Measurements from ENCODE around the gene TPRA1. TPM values are rescaled to one million over a fixed set of nuclear protein-coding genes. Genes with fewer than 3 reads are reported as not detected.

TPRA1 gene
- total and polyA plus RNA-seq, 2 experiments from 2014 or later: 16.7 to 30.4 TPM

- DNase-seq (ENCODE audit: low spot score): no peak
- peaks cover 10% of the 10 kb centered on the region; the same call in 2 of the 3 replicates for H3K4me1 Mint-ChIP-seq
- Histone ChIP-seq H3F3A (replicated peaks; ENCODE audit: low read depth) (no peaks in the 10 kb centered on the region), H3K79me2 (replicated peaks; ENCODE audit: insufficient read depth) (peaks cover 45% of the 10 kb centered on the region), H3K4me3 (no peak overlapping the region), H3K4me1 (ENCODE audit: insufficient read depth) (no peaks in the 10 kb centered on the region), H3K36me3 (ENCODE audit: insufficient read depth) (peaks cover 72% of the 10 kb centered on the region), H3K9me2 (ENCODE audit: insufficient read depth) (no peaks in the 10 kb centered on the region), H2AFZ (no peak overlapping the region), H3K27ac (ENCODE audit: low read depth) (no peak overlapping the region), H3K4me2 (no peak overlapping the region), H3K27me3 (ENCODE audit: insufficient read depth) (no peaks in the 10 kb centered on the region), H4K20me1 (replicated peaks; ENCODE audit: insufficient read depth) (peaks cover 41% of the 10 kb centered on the region)
- TF ChIP-seq, protein P1, sequence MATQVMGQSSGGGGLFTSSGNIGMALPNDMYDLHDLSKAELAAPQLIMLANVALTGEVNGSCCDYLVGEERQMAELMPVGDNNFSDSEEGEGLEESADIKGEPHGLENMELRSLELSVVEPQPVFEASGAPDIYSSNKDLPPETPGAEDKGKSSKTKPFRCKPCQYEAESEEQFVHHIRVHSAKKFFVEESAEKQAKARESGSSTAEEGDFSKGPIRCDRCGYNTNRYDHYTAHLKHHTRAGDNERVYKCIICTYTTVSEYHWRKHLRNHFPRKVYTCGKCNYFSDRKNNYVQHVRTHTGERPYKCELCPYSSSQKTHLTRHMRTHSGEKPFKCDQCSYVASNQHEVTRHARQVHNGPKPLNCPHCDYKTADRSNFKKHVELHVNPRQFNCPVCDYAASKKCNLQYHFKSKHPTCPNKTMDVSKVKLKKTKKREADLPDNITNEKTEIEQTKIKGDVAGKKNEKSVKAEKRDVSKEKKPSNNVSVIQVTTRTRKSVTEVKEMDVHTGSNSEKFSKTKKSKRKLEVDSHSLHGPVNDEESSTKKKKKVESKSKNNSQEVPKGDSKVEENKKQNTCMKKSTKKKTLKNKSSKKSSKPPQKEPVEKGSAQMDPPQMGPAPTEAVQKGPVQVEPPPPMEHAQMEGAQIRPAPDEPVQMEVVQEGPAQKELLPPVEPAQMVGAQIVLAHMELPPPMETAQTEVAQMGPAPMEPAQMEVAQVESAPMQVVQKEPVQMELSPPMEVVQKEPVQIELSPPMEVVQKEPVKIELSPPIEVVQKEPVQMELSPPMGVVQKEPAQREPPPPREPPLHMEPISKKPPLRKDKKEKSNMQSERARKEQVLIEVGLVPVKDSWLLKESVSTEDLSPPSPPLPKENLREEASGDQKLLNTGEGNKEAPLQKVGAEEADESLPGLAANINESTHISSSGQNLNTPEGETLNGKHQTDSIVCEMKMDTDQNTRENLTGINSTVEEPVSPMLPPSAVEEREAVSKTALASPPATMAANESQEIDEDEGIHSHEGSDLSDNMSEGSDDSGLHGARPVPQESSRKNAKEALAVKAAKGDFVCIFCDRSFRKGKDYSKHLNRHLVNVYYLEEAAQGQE (IDR thresholded peaks at IDR 0.05; ENCODE audit: unreplicated experiment): no peak
- TF ChIP-seq, protein P2, sequence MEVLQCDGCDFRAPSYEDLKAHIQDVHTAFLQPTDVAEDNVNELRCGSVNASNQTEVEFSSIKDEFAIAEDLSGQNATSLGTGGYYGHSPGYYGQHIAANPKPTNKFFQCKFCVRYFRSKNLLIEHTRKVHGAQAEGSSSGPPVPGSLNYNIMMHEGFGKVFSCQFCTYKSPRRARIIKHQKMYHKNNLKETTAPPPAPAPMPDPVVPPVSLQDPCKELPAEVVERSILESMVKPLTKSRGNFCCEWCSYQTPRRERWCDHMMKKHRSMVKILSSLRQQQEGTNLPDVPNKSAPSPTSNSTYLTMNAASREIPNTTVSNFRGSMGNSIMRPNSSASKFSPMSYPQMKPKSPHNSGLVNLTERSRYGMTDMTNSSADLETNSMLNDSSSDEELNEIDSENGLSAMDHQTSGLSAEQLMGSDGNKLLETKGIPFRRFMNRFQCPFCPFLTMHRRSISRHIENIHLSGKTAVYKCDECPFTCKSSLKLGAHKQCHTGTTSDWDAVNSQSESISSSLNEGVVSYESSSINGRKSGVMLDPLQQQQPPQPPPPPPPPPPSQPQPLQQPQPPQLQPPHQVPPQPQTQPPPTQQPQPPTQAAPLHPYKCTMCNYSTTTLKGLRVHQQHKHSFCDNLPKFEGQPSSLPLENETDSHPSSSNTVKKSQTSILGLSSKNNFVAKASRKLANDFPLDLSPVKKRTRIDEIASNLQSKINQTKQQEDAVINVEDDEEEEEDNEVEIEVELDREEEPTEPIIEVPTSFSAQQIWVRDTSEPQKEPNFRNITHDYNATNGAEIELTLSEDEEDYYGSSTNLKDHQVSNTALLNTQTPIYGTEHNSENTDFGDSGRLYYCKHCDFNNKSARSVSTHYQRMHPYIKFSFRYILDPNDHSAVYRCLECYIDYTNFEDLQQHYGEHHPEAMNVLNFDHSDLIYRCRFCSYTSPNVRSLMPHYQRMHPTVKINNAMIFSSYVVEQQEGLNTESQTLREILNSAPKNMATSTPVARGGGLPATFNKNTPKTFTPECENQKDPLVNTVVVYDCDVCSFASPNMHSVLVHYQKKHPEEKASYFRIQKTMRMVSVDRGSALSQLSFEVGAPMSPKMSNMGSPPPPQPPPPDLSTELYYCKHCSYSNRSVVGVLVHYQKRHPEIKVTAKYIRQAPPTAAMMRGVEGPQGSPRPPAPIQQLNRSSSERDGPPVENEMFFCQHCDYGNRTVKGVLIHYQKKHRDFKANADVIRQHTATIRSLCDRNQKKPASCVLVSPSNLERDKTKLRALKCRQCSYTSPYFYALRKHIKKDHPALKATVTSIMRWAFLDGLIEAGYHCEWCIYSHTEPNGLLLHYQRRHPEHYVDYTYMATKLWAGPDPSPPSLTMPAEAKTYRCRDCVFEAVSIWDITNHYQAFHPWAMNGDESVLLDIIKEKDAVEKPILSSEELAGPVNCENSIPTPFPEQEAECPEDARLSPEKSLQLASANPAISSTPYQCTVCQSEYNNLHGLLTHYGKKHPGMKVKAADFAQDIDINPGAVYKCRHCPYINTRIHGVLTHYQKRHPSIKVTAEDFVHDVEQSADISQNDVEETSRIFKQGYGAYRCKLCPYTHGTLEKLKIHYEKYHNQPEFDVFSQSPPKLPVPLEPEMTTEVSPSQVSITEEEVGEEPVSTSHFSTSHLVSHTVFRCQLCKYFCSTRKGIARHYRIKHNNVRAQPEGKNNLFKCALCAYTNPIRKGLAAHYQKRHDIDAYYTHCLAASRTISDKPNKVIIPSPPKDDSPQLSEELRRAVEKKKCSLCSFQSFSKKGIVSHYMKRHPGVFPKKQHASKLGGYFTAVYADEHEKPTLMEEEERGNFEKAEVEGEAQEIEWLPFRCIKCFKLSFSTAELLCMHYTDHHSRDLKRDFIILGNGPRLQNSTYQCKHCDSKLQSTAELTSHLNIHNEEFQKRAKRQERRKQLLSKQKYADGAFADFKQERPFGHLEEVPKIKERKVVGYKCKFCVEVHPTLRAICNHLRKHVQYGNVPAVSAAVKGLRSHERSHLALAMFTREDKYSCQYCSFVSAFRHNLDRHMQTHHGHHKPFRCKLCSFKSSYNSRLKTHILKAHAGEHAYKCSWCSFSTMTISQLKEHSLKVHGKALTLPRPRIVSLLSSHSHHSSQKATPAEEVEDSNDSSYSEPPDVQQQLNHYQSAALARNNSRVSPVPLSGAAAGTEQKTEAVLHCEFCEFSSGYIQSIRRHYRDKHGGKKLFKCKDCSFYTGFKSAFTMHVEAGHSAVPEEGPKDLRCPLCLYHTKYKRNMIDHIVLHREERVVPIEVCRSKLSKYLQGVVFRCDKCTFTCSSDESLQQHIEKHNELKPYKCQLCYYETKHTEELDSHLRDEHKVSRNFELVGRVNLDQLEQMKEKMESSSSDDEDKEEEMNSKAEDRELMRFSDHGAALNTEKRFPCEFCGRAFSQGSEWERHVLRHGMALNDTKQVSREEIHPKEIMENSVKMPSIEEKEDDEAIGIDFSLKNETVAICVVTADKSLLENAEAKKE (CRISPR knock-in tag; IDR thresholded peaks at IDR 0.05): no peak
- TF ChIP-seq ZNF114 (CRISPR knock-in tag; IDR thresholded peaks at IDR 0.05): no peak
- no peak for TF ChIP-seq CREB1 (CRISPR knock-in tag; IDR thresholded peaks at IDR 0.05; ENCODE audit: low read depth)
- TF ChIP-seq ETS1 (IDR thresholded peaks at IDR 0.05): no peak
- no peak for TF ChIP-seq ZNF331 (CRISPR knock-in tag; IDR thresholded peaks at IDR 0.05; ENCODE audit: low read depth)
- no peak for TF ChIP-seq CTCF (conservative IDR thresholded peaks at IDR 0.05; ENCODE audit: low read depth in 2 of 2)
- no peak for TF ChIP-seq EZH2phosphoT487 (IDR thresholded peaks at IDR 0.05; ENCODE audit: unreplicated experiment)
- no peak for TF ChIP-seq POLR2AphosphoS5 (IDR thresholded peaks at IDR 0.05; ENCODE audit: low read depth)
- no peak for TF ChIP-seq EZH2 (IDR thresholded peaks at IDR 0.05; ENCODE audit: low read depth, unreplicated experiment)
- TF ChIP-seq NANOG (IDR thresholded peaks at IDR 0.05; ENCODE audit: borderline replicate concordance): no peak
- no peak for TF ChIP-seq JUNB (IDR thresholded peaks at IDR 0.05; ENCODE audit: unreplicated experiment)
- TF ChIP-seq STAT1 (IDR thresholded peaks at IDR 0.05; ENCODE audit: unreplicated experiment): no peak
- peaks cover 98% of the 10 kb centered on the region for H3K36me3 Mint-ChIP-seq (ENCODE audit: low read depth)
- ATAC-seq: no peak
- H3K9me3 Mint-ChIP-seq: no peaks in the 10 kb centered on the region
- peaks cover 1% of the 10 kb centered on the region for H3K27me3 Mint-ChIP-seq (ENCODE audit: insufficient read depth, low read depth, poor library complexity)
- no peak overlapping the region for H3K27ac Mint-ChIP-seq
- no peak overlapping the region for H3K4me3 Mint-ChIP-seq
Measured at GRCh38 chr3:127606086-127606805, 15.7 kb upstream of the TPRA1 start.
